Germinal center (tissue), 1 donor: ENCODE measurements around the gene EID3.
"Not testable (repeated sequence)": the region's sequence is repeated elsewhere in the genome, so short reads cannot be mapped to it uniquely, and the experiment has no call there.

Experiments used
- DNase-seq: peaks from one replicate; pipeline ENCODE4 v3.0.0; 2012; ENCODE audit warnings: mixed read lengths, low spot score

Gene EID3

GRCh38 chr12:104290320-104290719, 13.2 kb upstream of the EID3 start:
- DNase-seq: no peak

- DNase-seq: no peak
Measured at GRCh38 chr12:104290855-104291254, 12.7 kb upstream of the EID3 start.

- DNase-seq: no peak
Measured at GRCh38 chr12:104291867-104292524, 11.5 kb upstream of the EID3 start.

GRCh38 chr12:104292872-104293794, 10.4 kb upstream of the EID3 start:
- no peak for DNase-seq

GRCh38 chr12:104294158-104294859, 9.2 kb upstream of the EID3 start:
- not testable (repeated sequence) for DNase-seq

GRCh38 chr12:104294927-104295668, 8.4 kb upstream of the EID3 start:
- DNase-seq: no peak

GRCh38 chr12:104295954-104296353, 7.6 kb upstream of the EID3 start:
- DNase-seq: no peak

GRCh38 chr12:104296718-104297117, 6.8 kb upstream of the EID3 start:
- no peak for DNase-seq

GRCh38 chr12:104297477-104298113, 5.9 kb upstream of the EID3 start:
- no peak for DNase-seq

- DNase-seq: no peak
Measured at GRCh38 chr12:104299842-104300481, 3.6 kb upstream of the EID3 start.

GRCh38 chr12:104304261-104305009, 896 bp downstream of the EID3 start:
- DNase-seq: no peak

GRCh38 chr12:104305349-104305748, 1.8 kb downstream of the EID3 start:
- no peak for DNase-seq

- no peak for DNase-seq
Measured at GRCh38 chr12:104306376-104306775, 2.8 kb downstream of the EID3 start.

- DNase-seq: no peak
Measured at GRCh38 chr12:104306943-104307654, 3.6 kb downstream of the EID3 start.

GRCh38 chr12:104307655-104308000, 4.1 kb downstream of the EID3 start:
- no peak for DNase-seq

- DNase-seq: no peak
Measured at GRCh38 chr12:104309446-104309993, 6.0 kb downstream of the EID3 start.

GRCh38 chr12:104310751-104311633, 7.5 kb downstream of the EID3 start:
- DNase-seq: no peak

GRCh38 chr12:104312202-104312601, 8.7 kb downstream of the EID3 start:
- no peak for DNase-seq
